HG02798 (cell line): Measurements from ENCODE around the gene PATJ.

Experiments used
- ATAC-seq: cut with Tn5 transposase; IDR thresholded peaks from one replicate; pipeline ENCODE4 v1.9.1; 2021; ENCODE audit warnings: mild to moderate bottlenecking; ENCODE audit not compliant: unreplicated experiment, poor library complexity

The PATJ gene

DNA sequence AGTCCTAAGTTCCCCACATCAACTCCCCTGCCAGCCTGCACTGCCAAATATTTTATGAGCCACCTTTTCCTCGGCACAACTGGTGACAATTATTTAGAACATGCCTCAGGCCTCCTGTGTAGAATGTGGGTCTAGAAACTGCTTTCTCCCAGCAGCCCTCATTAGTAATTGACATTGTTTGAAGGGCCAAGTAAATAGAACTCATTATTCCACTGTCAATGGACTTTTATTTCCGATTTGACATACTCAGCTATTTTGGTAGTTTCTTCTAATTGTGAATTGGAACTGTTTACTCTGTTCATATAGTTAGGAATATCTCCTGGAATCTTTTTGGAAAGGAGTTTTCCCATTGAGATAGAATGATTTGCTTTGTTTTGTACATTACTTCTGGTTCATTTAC, 283.6 kb downstream of the PATJ start:
- no peak for ATAC-seq

DNA sequence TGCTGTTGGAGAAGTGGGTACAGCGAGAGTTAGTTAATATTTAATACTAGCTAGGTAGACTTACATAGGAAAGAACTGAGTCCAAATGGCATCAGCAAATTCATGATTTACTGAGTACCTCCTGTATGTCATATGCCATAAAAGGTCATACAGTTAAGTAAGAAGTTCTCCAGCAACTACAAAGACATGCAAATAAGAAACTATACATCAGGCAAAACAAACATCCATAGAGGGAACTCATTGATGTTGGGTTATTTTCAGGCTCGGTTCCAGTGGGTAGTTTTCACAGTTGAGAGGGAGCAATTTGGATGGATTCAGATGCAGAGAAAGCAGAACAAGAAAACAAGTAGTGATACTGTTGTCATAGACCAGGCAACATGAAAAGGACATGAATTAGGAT, 287.4 kb downstream of the PATJ start:
- no peak for ATAC-seq

DNA sequence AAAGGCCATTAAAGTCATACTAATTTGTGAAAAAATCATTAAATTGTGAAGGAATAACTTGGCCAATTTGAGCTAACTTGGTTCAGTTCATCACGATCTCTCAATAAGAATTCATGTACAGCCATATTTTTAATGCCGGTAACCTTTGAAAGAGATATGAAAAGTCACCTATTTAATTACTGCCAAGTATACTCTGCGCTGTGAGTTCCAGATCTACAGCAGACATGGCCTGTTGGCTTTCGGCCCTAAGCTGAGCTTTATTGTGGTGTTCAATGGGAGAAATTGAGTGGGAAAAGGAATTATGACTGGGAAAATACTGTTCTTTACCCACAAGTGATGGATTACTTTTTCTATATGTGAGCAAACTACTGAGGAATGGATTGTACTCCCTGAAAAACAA, 292.5 kb downstream of the PATJ start:
- no peak for ATAC-seq

DNA sequence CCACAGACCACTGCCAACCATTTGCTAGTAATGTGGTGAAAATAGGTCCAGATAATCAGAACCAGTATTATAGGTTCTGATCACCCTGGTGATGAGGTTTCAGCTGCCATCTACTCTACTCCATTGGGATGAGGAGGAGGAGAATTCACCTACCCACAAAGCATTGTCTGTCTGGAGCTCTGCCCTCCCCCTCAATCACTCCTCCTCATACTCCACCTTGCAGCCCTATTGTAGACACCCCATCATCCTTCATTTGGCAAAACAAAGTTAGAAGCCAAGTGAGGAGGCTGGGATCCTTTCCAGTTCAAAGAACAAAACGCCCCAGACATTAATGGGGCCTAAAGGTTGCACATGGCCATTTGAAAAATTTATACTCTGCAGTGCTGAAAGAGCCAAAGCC, 295.0 kb downstream of the PATJ start:
- no peak for ATAC-seq

DNA sequence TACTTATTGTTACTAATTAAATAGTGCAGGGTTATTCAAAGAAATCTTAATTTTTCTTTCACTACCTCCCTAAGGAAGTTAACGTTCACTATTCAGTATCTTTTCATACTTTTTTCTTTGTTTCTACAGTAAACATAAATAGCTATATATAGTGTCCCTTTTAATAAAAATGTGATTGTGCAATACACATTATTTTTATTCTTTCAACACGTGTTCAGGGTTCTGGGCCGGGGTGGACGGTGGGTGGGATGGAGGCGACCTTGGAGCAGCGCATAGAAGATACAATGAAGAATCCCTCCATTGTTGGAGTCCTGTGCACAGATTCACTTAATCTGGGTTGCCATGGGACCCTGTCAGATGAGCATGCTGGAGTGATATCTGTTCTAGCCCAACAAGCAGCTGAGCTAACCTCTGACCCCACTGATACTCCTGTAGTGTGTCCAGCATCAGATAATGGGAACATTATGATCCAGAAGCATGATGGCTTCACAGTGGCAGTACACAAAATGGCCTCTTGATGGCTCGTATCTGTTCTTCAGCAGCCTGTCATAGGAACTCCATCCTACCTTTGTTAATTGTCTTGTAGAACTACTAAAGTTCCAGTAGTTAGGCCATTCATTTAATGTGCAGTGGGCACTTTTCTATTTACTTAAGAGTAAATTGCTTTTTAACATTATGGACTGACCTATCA, 296.5 kb downstream of the PATJ start:
- ATAC-seq: no peak

DNA sequence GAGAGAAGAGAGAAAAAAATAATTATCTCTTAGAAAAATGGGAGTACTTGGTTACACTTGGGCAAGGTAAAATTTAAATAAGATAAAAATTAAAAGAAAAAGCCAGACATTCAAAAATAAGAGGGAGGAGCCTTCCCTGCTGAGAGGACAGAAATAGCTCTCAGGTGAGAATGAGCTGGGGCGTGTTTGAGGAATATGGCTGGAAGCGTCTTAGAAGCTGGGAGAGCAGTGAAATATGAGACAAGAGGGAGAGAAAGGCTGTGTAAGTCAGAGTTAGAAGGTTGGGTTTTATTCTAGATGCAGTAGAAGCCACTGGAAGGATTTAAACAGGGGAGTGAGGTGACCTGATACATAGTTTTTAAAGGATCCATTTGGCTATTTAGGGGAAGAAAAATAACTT, 298.2 kb downstream of the PATJ start:
- ATAC-seq: no peak

DNA sequence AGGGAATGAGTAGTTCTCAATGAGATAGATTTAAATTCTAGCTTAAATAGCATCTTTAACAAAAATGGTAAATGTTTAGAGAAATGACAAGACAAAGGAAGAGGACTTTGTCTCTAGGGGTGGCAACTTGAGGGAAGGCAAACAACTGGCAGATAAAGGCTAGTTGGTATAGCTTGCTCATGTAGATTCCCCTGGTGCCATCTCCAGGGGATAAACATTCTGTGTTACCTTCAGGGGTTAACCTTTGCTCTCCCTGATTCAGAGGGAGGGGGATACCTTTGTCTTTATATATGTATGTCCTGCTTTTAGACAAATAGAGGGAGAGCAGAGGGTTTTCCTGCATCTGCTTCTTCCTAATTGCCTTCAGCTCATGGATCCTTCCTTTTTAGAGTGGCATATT, 298.7 kb downstream of the PATJ start:
- no peak for ATAC-seq

DNA sequence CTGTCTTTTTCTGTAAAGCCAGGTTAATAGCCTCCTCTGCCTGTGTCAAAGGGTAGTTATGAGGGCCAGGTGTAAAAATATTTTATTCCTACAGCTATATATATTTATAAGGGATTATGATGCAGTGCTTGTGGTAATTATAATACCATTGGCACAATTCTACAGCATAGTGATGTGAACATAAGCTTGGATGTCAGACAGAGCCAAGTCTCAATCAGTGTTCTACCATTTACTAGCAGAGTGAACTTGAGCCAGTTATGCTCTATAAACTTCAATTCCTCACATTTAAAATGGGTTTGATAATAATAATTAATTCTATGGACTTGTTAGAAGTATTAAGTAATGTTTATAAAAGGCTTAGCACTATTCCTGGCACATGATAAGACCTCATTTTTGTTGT, 300.9 kb downstream of the PATJ start:
- no peak for ATAC-seq

DNA sequence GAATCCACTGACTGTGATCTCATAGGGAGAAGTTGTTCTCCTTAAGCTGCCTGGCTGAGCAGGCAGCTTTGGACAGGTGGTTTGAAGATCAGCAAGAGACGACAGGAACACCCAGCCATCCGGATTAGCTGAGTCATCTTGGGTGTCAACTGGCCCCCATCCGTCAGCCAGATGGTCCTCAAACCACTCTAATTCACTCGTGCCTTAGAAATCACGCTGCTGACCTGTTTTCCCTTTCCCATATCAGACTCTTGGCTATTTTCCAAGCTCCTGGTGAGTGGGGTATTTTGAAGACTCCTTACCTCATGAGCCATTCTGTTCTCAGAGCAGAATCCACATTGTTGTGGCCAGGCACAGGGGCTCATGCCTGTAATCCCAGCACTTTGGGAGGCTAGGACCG, 303.3 kb downstream of the PATJ start:
- ATAC-seq: no peak

DNA sequence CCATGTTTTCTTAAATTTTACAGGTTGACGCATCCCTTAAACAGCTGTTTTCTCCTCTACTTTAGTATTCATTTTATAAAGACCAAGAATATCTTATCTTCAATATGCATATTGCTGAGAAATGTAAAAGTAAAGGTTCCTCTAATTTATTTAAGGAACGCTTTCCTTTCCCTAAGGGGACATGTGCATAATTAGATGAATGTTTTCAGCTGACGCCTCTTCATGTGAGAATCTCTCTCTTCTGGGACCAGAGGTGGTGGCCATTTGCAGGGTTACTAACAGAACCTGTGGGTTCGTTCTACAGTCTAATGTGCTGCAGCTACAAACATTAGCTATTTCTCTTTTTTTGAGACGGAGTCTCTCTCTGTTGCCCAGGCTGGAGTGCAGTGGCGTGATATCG, 304.6 kb downstream of the PATJ start:
- ATAC-seq: no peak

DNA sequence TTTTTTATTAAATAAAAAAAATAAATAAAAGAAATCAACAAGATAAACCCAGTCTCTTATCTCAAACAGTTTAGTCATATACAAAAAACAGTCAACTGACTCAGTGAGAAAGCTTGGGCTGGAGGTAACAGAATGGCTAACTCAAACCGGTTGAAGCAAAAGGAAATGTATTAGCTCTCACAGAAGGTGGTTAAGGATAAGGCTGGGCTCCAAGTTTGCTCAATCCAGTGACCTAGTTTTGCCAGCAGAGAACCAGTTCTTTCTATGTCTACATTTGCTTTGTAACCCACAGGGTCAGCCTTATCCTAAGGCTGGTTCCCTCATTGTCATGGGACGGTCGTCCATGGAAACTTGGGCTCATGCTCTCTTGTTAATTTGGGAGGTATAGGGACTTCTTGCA, 307.9 kb downstream of the PATJ start:
- no peak for ATAC-seq

DNA sequence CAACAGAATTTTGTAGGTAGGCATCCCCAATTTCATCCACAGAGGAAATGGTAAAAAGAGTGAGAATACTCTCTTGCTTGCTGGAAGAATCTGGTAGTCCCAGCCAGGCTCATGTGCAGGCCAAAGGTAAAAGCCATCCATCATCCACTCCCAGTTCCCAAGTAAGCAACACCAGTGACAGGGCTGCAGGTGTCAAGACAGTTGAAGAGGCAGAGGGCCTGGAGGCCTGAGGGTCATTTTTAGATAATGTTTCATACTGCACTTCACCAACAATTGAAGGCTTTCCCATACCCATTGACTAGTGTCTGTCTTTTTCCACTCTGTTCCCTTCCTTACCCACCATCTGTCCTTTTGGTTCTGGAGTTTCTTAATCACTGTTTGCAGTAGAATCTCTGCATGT, 310.7 kb downstream of the PATJ start:
- no peak for ATAC-seq

DNA sequence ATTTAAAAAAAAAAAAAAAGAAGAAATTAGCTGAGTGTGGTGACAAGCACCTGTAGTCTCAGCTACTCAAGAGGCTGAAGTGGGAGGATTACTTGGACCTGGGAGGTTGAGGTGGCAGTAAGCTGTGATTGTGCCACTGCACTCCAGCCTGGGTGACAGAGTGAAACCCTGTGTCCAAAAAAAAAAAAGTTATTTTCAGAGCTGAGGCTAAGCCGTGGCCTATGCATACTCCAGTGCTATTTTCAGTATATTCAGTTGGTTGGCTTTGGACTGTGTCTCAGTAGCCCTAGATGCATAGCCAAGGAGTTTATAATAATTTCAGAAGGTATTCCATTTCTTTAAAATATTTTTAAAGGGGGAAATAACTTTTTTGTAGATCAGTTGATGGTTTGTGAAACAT, 311.9 kb downstream of the PATJ start:
- no peak for ATAC-seq

DNA sequence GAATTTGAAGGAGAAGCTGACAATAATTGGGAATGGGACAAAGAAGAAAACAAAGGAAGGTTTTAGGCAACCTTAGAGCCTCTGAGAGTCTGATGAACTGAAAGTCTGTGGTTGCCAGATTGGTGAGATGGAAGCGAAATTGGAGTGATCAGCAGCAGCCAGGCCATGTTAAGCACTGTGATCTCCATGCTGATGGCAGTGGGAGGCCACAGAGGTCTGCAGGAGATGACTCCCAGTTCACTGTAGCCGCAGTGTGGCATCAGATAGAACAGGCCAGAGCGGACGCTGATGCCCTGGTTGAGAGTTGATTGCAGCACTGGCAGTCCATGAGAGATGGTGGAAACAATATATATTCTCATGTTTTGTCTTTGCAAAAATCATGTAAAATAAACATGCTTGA, 314.9 kb downstream of the PATJ start:
- no peak for ATAC-seq

DNA sequence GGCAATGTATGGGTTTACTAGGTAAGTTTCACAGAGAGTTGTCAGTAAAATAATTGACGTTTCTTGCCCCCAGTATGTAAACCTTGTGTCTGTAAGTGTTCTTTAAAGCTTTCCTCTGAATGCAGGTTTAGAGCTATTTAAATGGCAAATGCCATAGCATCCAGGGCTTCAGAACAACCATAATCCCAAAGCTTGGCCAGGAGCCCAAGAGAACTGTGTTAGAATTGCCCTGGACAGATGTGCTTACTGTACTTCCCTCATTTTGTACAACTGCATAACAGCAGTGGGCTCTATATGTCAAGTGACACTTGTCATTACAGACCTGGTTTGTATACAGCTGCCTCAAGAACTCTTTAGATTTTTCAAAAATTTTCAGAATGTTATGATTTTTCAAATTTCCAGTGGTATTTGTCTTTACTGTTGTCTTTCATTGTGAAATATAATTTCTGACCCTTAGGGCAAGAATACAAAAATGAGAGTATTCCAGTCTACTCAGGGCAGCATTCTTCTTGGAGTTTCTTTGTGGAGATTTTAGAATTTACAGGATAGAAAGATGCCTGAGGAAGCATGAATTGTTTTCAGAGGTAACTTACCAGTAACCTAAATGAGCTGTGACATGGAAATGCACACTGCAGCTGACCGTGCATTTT, 315.5 kb downstream of the PATJ start:
- ATAC-seq: no peak

DNA sequence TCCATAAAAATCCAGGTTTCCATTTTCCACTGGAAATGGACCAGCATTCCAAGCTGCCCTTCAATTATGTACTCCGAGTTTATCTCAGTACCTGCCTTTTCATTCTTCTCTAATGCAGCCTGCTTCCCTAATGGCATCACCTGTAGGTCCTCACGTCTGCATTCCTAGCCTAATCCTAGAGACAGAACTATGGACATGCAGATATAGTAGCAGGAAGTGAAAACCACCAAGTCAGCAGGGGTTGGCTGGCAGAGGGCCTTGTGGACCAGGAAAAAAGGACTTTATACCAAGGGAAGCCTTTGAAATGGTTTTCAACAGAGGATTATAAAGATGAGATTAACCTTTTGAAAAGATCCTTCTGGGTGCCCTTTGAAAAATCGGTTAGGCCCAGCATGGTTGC, 316.7 kb downstream of the PATJ start:
- ATAC-seq: no peak

DNA sequence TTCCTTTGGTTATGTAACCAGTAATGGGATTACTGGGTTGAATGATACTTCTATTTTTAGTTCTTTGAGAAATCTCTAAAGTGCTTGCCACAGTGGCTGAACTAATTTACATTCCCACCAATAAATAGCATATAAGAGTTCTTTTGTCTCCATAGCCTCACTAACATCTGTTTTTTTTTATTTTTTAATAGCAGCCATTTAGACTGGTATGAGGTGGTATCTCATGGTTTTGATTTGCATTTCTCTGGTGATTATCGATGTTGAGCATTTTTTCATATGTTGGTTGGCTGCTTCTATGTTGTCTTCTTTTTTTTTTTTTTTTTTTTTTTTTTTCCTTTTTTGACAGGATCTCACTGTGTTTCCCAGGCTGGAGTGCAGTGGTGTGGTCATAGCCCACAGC, 319.8 kb downstream of the PATJ start:
- no peak for ATAC-seq

DNA sequence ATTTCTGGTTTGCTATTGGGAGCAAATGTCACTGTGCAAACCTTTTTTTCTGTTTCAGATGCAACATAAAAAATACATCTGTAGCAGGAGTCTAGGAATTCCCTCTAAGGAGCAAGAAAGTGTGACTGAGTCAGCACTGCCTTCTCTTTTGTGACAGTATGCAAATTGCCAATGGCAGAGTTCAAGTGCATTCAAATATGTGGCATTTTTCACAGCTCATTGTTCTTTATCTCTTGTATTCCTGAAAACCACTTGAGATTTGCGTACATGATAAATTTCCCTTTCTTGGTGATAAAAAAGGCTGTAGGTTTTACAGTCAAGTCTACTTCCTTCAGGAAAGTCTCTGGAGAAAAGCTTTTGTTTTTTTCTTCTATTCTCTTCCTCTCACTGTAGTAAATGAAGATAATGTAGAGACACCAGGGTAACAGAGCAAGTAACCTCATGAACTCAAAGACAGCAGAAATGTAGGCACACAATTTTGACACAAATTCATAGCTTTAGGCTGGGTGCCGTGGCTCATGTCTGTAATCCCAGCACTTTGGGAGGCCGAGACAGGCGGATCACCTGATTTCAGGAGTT, 322.6 kb downstream of the PATJ start:
- ATAC-seq: no peak

DNA sequence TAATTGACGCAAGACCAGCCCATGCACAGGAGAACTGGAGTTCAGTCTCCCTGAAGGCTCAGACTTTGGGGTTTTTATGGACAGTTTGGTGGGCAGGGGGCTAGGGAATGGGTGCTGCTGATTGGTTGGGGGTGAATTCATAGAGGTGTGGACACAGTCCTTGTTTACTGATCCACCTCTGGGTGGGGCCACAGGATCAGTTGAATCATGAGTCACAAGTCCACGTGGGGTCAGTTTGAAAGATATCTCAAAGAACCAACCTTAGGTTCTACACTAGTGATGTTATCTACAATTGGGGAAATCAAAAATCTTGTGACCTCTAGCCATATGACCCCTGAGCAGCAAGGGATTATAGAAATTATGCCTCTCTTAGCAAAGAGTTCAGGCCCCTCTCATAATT, 324.4 kb downstream of the PATJ start:
- ATAC-seq: no peak

DNA sequence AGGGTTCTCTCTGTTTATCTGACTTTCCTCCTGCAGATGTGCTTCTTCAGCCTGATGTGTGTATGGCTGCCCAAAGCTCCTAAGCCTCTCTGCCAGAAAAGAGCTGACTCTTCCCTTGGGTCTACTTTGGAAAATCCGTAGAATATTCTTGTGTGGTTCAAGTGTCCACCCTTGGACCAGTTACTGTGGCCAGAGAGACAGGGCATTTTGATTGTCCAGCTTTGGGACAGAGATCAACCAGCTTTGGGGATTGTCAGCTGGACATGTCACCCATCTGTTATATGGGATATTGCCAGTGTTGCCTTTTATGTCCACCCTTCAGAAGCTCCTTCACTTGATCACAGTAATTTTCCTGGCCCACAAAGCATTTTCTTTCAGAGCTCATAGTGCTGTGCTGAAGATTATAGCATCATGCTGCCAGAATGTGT, 326.1 kb downstream of the PATJ start:
- no peak for ATAC-seq

DNA sequence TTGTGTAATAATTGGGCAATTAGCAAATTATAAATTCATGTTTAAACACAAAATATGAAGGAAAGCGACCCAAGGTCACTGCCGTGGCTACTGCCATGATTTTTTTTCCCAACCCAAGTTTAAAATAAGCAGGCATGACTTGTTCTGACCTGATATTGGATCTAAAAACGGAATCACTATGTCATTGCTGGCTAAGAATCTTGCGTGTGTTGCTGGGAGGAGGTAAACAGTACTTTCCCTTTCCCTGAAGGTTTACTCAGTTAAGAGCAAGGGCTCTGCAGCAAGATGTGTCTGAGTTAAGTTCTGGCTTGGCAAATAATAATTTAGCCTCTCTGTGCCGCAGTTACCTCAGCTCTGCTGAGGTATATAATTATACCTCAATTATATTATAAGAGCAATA, 326.7 kb downstream of the PATJ start:
- ATAC-seq: no peak

DNA sequence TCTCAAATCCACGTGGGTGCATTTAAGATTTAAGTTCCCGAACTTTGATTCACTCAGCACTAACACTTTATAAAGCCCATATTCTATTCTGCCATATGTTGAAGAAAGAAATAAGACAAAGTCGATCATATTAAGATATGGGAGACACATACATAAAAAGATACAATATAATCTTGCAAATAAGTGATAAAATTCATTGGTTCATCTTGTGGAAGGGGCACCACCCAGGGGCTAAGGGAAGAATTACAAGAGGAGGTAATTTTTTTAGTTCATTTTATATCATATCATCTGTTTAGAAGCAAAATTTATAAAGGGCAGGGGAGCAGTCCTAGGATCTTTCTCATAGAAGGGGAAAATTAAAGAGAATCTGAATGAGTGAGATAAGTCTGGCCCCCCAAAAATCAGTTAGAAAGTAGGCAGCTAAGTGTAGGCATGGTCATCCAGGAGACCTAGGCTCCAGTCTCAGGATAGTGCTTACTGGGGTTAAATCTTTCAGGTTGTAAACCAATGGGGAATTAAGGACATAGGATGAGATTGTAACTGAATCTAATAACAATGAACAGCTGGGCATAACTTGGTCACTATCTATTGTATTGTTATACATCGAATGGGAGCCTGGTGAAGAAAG, 328.2 kb downstream of the PATJ start:
- ATAC-seq: no peak
